Testis (tissue), 2 donors: ENCODE data around the gene TK2.

ENCODE experiments used
- POLR2A ChIP-seq: fragments of 450-650 bp; IDR thresholded peaks from one replicate; pipeline ENCODE4 v1.6.1; 2017; ENCODE audit warnings: antibody characterized with exemption, mild to moderate bottlenecking, moderate library complexity
- TF ChIP-seq, protein P1 (sequence below), 3 experiments: fragments of 450-650 bp in 2 of 3; fragments of 200-600 bp in 1 of 3; sonication (generic) in 1 of 3; IDR thresholded peaks; one replicate each; pipeline ENCODE4 v1.5.1; 2016 to 2019; ENCODE audit warnings: antibody characterized with exemption in 3 of 3, mild to moderate bottlenecking in 2 of 3, moderate library complexity in 1 of 3

DNA sequence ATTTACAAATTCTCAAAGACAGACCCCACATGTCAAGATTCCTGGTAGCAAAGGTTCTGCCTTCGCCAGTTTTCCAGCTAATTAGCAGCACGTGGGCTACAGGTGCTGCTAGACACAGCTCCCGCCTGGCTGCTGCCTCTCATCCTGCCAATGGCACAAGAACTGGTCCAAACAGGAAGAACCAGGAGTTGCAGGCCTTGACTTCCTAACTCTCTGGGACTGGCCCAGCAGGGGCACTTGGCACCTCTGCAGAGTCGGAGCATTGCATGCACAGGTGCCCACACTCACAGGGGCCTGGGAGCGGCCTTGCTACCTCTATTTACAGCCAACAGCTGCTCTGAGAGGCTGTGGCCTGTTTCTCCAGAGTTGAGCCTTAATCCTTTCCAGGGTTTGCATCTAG, 39.6 kb downstream of the TK2 start:
- TF ChIP-seq, protein P1, sequence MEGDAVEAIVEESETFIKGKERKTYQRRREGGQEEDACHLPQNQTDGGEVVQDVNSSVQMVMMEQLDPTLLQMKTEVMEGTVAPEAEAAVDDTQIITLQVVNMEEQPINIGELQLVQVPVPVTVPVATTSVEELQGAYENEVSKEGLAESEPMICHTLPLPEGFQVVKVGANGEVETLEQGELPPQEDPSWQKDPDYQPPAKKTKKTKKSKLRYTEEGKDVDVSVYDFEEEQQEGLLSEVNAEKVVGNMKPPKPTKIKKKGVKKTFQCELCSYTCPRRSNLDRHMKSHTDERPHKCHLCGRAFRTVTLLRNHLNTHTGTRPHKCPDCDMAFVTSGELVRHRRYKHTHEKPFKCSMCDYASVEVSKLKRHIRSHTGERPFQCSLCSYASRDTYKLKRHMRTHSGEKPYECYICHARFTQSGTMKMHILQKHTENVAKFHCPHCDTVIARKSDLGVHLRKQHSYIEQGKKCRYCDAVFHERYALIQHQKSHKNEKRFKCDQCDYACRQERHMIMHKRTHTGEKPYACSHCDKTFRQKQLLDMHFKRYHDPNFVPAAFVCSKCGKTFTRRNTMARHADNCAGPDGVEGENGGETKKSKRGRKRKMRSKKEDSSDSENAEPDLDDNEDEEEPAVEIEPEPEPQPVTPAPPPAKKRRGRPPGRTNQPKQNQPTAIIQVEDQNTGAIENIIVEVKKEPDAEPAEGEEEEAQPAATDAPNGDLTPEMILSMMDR (IDR thresholded peaks at IDR 0.05): no peak
- no peak for TF ChIP-seq POLR2A
